Measurements from ENCODE around the gene SEMA5A.
A peak's percentile ranks its signal among the peaks of the same experiment; 100 is the strongest.

Gene SEMA5A

GRCh38 chr5:9173281-9174048, 372.4 kb downstream of the SEMA5A start:
- no peak for DNase-seq (ENCODE audit: low read depth in 2 of 2)

GRCh38 chr5:9170026-9170425, 375.8 kb downstream of the SEMA5A start:
- no peak for DNase-seq (ENCODE audit: low read depth in 2 of 2)

- DNase-seq (ENCODE audit: low read depth in 2 of 2) = no peak
Observed at GRCh38 chr5:9169557-9169902, 376.3 kb downstream of the SEMA5A start.

GRCh38 chr5:9168791-9169556, 376.9 kb downstream of the SEMA5A start:
- DNase-seq (ENCODE audit: low read depth in 2 of 2) = no peak

GRCh38 chr5:9166202-9167112, 379.4 kb downstream of the SEMA5A start:
- no peak for DNase-seq (ENCODE audit: low read depth in 2 of 2)

- DNase-seq (ENCODE audit: low read depth in 2 of 2) = no peak
Observed at GRCh38 chr5:9165546-9165945, 380.3 kb downstream of the SEMA5A start.

GRCh38 chr5:9160747-9161146, 385.1 kb downstream of the SEMA5A start:
- DNase-seq (ENCODE audit: low read depth in 2 of 2) = no peak

GRCh38 chr5:9157811-9158210, 388.1 kb downstream of the SEMA5A start:
- no peak for DNase-seq (ENCODE audit: low read depth in 2 of 2)

GRCh38 chr5:9157020-9157419, 388.9 kb downstream of the SEMA5A start:
- no peak for DNase-seq (ENCODE audit: low read depth in 2 of 2)

- DNase-seq (ENCODE audit: low read depth in 2 of 2) = peak in 1 of 2 donors; percentile 1
Observed at GRCh38 chr5:9156282-9156681, 389.6 kb downstream of the SEMA5A start.

- no peak for DNase-seq (ENCODE audit: low read depth in 2 of 2)
Observed at GRCh38 chr5:9151684-9152427, 394.0 kb downstream of the SEMA5A start.

- no peak for DNase-seq (ENCODE audit: low read depth in 2 of 2)
Observed at GRCh38 chr5:9149988-9150387, 395.9 kb downstream of the SEMA5A start.

GRCh38 chr5:9148242-9148641, 397.6 kb downstream of the SEMA5A start:
- DNase-seq (ENCODE audit: low read depth in 2 of 2) = no peak

GRCh38 chr5:9140711-9141110, 405.2 kb downstream of the SEMA5A start:
- no peak for DNase-seq (ENCODE audit: low read depth in 2 of 2)

GRCh38 chr5:9140202-9140601, 405.7 kb downstream of the SEMA5A start:
- DNase-seq (ENCODE audit: low read depth in 2 of 2) = no peak

- no peak for DNase-seq (ENCODE audit: low read depth in 2 of 2)
Observed at GRCh38 chr5:9139344-9139743, 406.5 kb downstream of the SEMA5A start.

- no peak for DNase-seq (ENCODE audit: low read depth in 2 of 2)
Observed at GRCh38 chr5:9128136-9128535, 417.7 kb downstream of the SEMA5A start.

GRCh38 chr5:9126490-9126889, 419.4 kb downstream of the SEMA5A start:
- DNase-seq (ENCODE audit: low read depth in 2 of 2) = no peak

- DNase-seq (ENCODE audit: low read depth in 2 of 2) = no peak
Observed at GRCh38 chr5:9125852-9126251, 420.0 kb downstream of the SEMA5A start.

GRCh38 chr5:9124838-9125237, 421.0 kb downstream of the SEMA5A start:
- no peak for DNase-seq (ENCODE audit: low read depth in 2 of 2)

GRCh38 chr5:9124071-9124470, 421.8 kb downstream of the SEMA5A start:
- DNase-seq (ENCODE audit: low read depth in 2 of 2) = no peak

GRCh38 chr5:9122528-9122927, 423.3 kb downstream of the SEMA5A start:
- no peak for DNase-seq (ENCODE audit: low read depth in 2 of 2)
